Ishikawa (cell line): ENCODE results near the gene TTN.

Experiments used
- CEBPB ChIP-seq: IDR thresholded peaks from 2 replicates; pipeline ENCODE4 v1.6.1; 2012
- CREB1 ChIP-seq: IDR thresholded peaks from 2 replicates; pipeline ENCODE4 v1.6.1; 2012; ENCODE audit warnings: low read depth
- EGR1 ChIP-seq: IDR thresholded peaks from 2 replicates; pipeline ENCODE4 v1.6.1; 2012
- EP300 ChIP-seq: IDR thresholded peaks from 2 replicates; pipeline ENCODE4 v1.6.1; 2012; ENCODE audit warnings: borderline replicate concordance
- FOXM1 ChIP-seq: IDR thresholded peaks from 2 replicates; pipeline ENCODE4 v1.6.1; 2012; ENCODE audit warnings: low read depth, borderline replicate concordance
- NFIC ChIP-seq: IDR thresholded peaks from 2 replicates; pipeline ENCODE4 v1.6.1; 2012
- RAD21 ChIP-seq: IDR thresholded peaks from 2 replicates; pipeline ENCODE4 v1.6.1; 2012; ENCODE audit warnings: low read depth
- TAF1 ChIP-seq: IDR thresholded peaks from 2 replicates; pipeline ENCODE4 v1.6.1; 2012; ENCODE audit warnings: low read depth, mild to moderate bottlenecking
- TCF12 ChIP-seq: IDR thresholded peaks from 2 replicates; pipeline ENCODE4 v1.6.1; 2012; ENCODE audit warnings: low read depth
- TEAD4 ChIP-seq: IDR thresholded peaks from 2 replicates; pipeline ENCODE4 v1.6.1; 2012
- USF1 ChIP-seq: IDR thresholded peaks from 2 replicates; pipeline ENCODE4 v1.6.1; 2012
- YY1 ChIP-seq: IDR thresholded peaks from 2 replicates; pipeline ENCODE4 v1.6.1; 2012; ENCODE audit warnings: low read depth
- ZBTB7A ChIP-seq: IDR thresholded peaks from 2 replicates; pipeline ENCODE4 v1.6.1; 2012; ENCODE audit warnings: low read depth
- TF ChIP-seq, protein P1 (sequence below): IDR thresholded peaks from 2 replicates; pipeline ENCODE4 v1.6.1; 2012; ENCODE audit warnings: low read depth, mild to moderate bottlenecking
- TF ChIP-seq, protein P2 (sequence below): IDR thresholded peaks from 2 replicates; pipeline ENCODE4 v1.6.1; 2012

Gene TTN

DNA sequence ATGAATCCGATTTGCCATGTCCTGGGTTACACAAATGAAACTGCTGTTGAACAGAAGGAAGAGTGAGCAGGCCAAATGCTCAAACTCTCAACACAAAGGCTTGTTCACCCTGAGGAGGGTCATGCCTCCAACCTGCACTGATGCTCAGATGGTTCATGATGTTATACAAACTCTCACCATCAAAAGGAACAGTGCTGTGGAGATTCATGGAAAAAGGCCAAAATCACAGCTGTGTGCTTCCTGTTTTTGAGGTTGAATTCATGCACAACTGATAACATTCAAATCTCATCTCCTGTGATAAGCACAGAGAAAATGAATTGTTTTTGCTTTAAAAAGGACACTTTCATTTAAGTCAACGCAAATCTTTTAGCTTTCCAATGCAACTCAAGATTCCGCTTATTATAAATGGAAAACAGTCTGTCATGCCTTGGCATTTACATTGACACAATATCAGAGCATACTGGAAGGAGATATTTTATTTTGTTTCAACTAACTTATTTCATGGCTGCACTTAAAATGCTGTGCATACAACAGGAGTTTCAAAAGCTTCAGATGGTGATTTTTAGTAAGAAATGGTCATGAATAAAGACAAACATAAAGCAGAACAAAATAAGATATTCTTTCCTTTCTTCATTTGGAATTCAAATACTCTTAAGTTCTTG lies 22.2 kb upstream of the TTN start:
- TF ChIP-seq EP300 (no peak), NFIC (no peak), FOXM1 (no peak), YY1 (no peak), EGR1 (no peak), TAF1 (no peak), TEAD4 (no peak)
- TF ChIP-seq, protein P1, sequence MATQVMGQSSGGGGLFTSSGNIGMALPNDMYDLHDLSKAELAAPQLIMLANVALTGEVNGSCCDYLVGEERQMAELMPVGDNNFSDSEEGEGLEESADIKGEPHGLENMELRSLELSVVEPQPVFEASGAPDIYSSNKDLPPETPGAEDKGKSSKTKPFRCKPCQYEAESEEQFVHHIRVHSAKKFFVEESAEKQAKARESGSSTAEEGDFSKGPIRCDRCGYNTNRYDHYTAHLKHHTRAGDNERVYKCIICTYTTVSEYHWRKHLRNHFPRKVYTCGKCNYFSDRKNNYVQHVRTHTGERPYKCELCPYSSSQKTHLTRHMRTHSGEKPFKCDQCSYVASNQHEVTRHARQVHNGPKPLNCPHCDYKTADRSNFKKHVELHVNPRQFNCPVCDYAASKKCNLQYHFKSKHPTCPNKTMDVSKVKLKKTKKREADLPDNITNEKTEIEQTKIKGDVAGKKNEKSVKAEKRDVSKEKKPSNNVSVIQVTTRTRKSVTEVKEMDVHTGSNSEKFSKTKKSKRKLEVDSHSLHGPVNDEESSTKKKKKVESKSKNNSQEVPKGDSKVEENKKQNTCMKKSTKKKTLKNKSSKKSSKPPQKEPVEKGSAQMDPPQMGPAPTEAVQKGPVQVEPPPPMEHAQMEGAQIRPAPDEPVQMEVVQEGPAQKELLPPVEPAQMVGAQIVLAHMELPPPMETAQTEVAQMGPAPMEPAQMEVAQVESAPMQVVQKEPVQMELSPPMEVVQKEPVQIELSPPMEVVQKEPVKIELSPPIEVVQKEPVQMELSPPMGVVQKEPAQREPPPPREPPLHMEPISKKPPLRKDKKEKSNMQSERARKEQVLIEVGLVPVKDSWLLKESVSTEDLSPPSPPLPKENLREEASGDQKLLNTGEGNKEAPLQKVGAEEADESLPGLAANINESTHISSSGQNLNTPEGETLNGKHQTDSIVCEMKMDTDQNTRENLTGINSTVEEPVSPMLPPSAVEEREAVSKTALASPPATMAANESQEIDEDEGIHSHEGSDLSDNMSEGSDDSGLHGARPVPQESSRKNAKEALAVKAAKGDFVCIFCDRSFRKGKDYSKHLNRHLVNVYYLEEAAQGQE = no peak

- TF ChIP-seq EGR1 (no peak), FOXM1 (no peak), RAD21 (no peak), YY1 (no peak), TAF1 (no peak), NFIC (no peak), TEAD4 (no peak), CEBPB (no peak), TCF12 (no peak)
- TF ChIP-seq, protein P1 = no peak
Observed at GRCh38 chr2:178828486-178828881, 21.3 kb upstream of the TTN start.

DNA sequence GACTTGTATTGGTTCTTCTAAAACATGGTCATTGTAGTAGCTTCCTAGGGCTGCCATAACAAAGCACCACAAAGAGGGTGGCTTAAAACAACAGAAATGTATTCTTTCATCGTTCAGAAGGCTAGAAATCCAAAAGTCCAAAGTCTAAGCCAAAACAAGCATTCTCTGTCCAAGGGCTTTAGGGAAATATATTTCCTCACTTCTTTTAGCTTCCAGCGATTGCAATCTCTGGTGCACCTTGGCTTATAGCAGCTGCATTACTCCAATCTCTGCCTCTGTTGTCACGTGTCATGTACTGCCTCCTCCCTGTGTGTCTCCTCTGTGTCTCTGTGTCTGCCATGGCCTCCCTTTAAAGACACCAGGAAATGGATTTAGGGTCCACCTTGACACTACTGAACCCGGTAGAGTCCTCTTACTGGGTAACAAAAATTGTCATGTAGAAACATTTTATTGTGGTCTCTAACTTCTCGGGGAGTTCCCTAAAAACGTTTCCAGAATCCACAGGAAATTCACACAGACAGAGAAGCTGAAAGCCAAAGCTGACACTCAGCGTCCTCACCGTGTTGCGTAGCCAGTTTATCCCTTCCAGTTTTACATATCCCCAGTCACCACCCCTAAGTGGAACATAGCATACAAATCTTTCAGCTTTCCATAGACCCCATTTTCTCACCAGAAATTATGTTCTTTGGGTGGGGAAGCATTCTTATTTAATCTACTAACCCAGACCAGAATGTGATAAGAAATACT lies 20.7 kb upstream of the TTN start:
- TF ChIP-seq TAF1 = no peak
- no peak for TF ChIP-seq CREB1
- TF ChIP-seq, protein P1 = no peak
- TF ChIP-seq ZBTB7A = no peak
- no peak for TF ChIP-seq CEBPB
- no peak for TF ChIP-seq FOXM1
- no peak for TF ChIP-seq EP300
- TF ChIP-seq EGR1 = no peak
- TF ChIP-seq YY1 = no peak
- no peak for TF ChIP-seq USF1
- TF ChIP-seq, protein P2, sequence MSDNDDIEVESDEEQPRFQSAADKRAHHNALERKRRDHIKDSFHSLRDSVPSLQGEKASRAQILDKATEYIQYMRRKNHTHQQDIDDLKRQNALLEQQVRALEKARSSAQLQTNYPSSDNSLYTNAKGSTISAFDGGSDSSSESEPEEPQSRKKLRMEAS = no peak
- TF ChIP-seq NFIC = no peak
- no peak for TF ChIP-seq TCF12
- TF ChIP-seq RAD21 = no peak

DNA sequence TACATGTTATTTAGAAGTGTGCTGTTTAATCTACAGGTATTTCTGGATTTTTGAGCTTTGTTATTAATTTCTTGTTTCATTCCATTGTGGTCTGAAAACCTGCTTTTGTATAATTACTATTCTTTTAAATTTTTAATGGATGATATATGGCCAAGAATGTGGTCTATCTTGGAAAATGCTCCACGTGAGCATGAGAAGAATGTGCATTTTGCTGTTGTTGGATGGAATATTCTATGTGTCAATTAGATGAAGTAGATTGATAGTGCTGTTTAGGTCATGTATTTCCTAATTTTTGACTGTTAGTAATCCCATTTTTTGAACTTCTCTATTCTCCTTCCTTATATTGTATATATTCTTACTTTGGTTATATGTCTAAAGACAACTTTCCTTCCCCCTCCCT lies 19.9 kb upstream of the TTN start:
- TF ChIP-seq TAF1 = no peak
- TF ChIP-seq USF1 = no peak
- no peak for TF ChIP-seq EGR1
- no peak for TF ChIP-seq NFIC
- TF ChIP-seq TEAD4 = no peak
- no peak for TF ChIP-seq EP300
- TF ChIP-seq ZBTB7A = no peak
- no peak for TF ChIP-seq TCF12
- TF ChIP-seq, protein P1 = no peak
- no peak for TF ChIP-seq RAD21
- no peak for TF ChIP-seq CEBPB
- TF ChIP-seq YY1 = no peak
- TF ChIP-seq, protein P2 = no peak
- no peak for TF ChIP-seq CREB1
- no peak for TF ChIP-seq FOXM1
